HL-60 (cell line): Measurements from ENCODE around the gene SVIL.
"Not testable (repeated sequence)": the region's sequence is repeated elsewhere in the genome, so short reads cannot be mapped to it uniquely, and the experiment has no call there.

Experiments used
- DNase-seq, 2 experiments: peaks; one replicate each; pipeline ENCODE4 v3.0.0-alpha.2; 2010 to 2020; ENCODE audit warnings: low read depth in 1 of 2, low spot score in 1 of 2
- H3K27ac ChIP-seq: fragments of 250-450 bp; sonication (Bioruptor Pico); replicated peaks from 2 replicates; pipeline ENCODE4 v1.5.1; 2020; ENCODE audit warnings: mild to moderate bottlenecking, moderate library complexity
- H3K27me3 ChIP-seq: fragments of 250-450 bp; sonication (Bioruptor Pico); 2 replicates; pipeline ENCODE4 v1.5.1; 2021; ENCODE audit warnings: mild to moderate bottlenecking, moderate library complexity; ENCODE audit not compliant: insufficient read depth, poor library complexity, severe bottlenecking
- H3K4me3 ChIP-seq: replicated peaks from 2 replicates; pipeline ENCODE4 v1.5.1; 2011; ENCODE audit warnings: mild to moderate bottlenecking, control low read depth, low read length; ENCODE audit not compliant: insufficient read depth
- GABPA ChIP-seq: IDR thresholded peaks from 2 replicates; pipeline ENCODE4 v1.6.1; 2012; ENCODE audit warnings: low read depth
- POLR2AphosphoS5 ChIP-seq: IDR thresholded peaks from 2 replicates; pipeline ENCODE4 v1.6.1; 2012; ENCODE audit warnings: low read depth
- SPI1 ChIP-seq: IDR thresholded peaks from 2 replicates; pipeline ENCODE4 v1.6.1; 2012; ENCODE audit warnings: low read depth, mild to moderate bottlenecking, borderline replicate concordance
- TF ChIP-seq, protein P1 (sequence below): IDR thresholded peaks from one replicate; pipeline ENCODE4 v1.5.1; 2011; ENCODE audit warnings: low read length, control low read depth, inconsistent platforms; ENCODE audit not compliant: insufficient read depth
- TF ChIP-seq, protein P2 (sequence below): IDR thresholded peaks from 2 replicates; pipeline ENCODE4 v1.6.1; 2012; ENCODE audit warnings: low read depth; ENCODE audit not compliant: insufficient replicate concordance

Gene SVIL

DNA sequence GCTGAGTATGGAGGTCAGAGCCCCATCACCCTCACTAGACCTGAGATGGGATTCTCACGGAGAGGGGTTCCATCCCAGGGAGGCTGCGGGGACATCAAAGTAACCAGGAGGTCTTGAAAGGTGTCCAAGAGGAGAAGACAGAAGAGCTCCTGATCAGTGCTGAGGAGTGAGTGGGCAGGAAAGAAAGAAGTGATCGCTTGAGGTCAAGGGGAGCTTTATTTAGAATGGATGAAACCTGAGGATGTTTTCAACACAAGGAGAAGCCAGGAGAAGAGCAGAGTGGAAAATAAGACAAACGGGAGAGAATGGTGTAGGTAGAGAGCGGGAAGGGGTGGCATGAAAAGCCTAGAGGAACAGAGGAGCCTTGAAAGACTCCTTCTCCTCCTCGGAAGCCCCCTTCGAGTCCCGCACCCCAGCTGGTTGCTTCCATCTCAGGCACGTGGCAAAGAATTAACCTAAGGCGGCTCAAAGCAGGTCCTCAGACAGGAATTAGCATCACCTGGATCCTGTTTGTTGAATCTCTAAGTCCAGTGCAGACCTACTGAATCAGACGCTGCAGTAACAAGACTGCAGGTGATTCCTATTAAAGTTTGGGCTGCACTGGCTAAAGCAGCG lies 5.8 kb downstream of the SVIL start:
- H3K4me3 ChIP-seq = no peak overlapping the region
- H3K27ac ChIP-seq = no peak overlapping the region
- TF ChIP-seq GABPA = no peak
- TF ChIP-seq, protein P1, sequence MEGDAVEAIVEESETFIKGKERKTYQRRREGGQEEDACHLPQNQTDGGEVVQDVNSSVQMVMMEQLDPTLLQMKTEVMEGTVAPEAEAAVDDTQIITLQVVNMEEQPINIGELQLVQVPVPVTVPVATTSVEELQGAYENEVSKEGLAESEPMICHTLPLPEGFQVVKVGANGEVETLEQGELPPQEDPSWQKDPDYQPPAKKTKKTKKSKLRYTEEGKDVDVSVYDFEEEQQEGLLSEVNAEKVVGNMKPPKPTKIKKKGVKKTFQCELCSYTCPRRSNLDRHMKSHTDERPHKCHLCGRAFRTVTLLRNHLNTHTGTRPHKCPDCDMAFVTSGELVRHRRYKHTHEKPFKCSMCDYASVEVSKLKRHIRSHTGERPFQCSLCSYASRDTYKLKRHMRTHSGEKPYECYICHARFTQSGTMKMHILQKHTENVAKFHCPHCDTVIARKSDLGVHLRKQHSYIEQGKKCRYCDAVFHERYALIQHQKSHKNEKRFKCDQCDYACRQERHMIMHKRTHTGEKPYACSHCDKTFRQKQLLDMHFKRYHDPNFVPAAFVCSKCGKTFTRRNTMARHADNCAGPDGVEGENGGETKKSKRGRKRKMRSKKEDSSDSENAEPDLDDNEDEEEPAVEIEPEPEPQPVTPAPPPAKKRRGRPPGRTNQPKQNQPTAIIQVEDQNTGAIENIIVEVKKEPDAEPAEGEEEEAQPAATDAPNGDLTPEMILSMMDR = no peak
- DNase-seq = no peak
- H3K27me3 ChIP-seq = no peaks in the 10 kb centered on the region

DNA sequence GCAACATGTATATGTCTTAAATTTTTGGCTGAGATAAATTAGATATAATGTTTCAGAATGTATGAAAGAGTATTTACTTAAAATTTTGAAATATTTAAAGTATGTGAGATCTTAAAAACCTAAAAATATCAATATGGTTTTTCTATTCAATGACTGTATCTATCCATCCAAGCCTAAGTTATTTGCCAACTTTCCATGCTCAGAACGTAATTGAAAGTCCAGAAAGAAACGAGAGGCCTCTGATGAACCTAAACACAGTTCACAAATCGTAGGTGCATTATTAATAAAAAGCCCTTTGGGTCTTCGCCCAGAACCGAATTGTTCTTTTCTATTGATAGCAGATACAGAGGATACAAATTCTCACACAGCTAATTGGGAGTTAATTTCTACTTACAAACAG lies 6.5 kb downstream of the SVIL start:
- Histone ChIP-seq H3K4me3 (no peak overlapping the region), H3K27me3 (no peaks in the 10 kb centered on the region), H3K27ac (no peak overlapping the region)
- no peak for DNase-seq
- TF ChIP-seq SPI1 (no peak), POLR2AphosphoS5 (no peak), GABPA (no peak)
- TF ChIP-seq, protein P2, sequence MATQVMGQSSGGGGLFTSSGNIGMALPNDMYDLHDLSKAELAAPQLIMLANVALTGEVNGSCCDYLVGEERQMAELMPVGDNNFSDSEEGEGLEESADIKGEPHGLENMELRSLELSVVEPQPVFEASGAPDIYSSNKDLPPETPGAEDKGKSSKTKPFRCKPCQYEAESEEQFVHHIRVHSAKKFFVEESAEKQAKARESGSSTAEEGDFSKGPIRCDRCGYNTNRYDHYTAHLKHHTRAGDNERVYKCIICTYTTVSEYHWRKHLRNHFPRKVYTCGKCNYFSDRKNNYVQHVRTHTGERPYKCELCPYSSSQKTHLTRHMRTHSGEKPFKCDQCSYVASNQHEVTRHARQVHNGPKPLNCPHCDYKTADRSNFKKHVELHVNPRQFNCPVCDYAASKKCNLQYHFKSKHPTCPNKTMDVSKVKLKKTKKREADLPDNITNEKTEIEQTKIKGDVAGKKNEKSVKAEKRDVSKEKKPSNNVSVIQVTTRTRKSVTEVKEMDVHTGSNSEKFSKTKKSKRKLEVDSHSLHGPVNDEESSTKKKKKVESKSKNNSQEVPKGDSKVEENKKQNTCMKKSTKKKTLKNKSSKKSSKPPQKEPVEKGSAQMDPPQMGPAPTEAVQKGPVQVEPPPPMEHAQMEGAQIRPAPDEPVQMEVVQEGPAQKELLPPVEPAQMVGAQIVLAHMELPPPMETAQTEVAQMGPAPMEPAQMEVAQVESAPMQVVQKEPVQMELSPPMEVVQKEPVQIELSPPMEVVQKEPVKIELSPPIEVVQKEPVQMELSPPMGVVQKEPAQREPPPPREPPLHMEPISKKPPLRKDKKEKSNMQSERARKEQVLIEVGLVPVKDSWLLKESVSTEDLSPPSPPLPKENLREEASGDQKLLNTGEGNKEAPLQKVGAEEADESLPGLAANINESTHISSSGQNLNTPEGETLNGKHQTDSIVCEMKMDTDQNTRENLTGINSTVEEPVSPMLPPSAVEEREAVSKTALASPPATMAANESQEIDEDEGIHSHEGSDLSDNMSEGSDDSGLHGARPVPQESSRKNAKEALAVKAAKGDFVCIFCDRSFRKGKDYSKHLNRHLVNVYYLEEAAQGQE = no peak
- TF ChIP-seq, protein P1 = no peak

DNA sequence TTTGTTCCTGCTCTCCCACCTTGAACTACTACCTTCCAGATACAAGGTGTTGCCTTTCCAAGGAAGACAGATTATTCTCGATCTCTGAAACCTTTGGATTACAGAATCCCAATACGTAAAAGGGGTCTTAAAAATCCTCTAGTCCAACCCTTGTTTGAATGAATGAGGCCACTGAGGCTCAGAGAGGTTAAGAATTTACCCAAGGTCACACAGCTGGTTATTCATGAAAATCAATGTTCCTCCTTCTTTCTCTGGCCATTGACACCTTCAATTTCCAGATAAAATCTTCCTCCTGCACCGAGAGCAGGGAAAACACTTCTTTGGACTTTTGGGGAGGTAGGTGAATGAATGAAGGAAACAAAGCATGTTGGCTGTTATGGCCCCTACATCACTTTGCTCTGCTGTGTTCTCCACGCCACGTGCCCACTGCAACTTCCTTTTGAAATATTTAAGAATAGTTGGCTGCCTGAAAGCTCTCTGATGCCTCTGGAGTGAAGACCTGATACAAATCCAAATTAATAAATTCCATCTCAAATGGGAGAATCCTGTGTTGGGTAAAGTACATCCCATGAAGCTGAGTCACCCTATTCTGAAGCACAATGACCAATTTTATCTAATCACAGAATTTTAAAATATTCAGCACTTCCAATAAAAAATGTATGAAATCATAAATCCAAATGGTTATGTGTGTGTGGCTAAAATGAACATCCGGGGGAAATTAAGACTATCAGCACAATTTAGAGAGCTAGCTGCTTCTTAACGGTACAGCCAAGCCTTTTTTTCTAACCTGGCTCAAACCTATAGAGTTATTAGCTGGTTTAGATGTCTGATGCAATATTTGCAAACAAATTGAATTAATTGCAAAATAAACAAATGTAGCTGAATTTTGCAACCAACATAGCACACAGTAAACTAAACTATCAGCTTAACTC lies 7.3 kb downstream of the SVIL start:
- Histone ChIP-seq H3K27ac (no peak overlapping the region), H3K4me3 (no peak overlapping the region), H3K27me3 (no peaks in the 10 kb centered on the region)
- no peak for DNase-seq
- TF ChIP-seq, protein P1 = no peak

DNA sequence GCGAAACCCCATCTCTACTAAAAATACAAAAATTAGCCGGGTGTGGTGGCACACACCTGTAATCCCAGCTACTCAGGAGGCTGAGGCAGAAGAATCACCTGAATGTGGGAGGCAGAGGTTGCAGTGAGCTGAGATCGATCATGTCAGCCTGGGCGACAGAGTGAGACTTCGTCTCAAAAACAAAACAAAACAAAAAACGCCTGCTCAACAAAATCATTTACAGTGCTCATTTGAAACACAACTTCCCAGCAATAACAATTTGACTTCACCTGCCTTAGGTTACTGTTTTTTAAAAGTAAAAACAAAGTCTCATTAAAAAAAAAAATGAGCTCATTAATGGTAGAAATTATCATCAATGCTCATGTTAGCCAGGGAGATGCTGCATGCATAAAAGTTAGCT lies 10.4 kb downstream of the SVIL start:
- not testable (repeated sequence) for H3K27ac ChIP-seq, DNase-seq, H3K27me3 ChIP-seq, H3K4me3 ChIP-seq

DNA sequence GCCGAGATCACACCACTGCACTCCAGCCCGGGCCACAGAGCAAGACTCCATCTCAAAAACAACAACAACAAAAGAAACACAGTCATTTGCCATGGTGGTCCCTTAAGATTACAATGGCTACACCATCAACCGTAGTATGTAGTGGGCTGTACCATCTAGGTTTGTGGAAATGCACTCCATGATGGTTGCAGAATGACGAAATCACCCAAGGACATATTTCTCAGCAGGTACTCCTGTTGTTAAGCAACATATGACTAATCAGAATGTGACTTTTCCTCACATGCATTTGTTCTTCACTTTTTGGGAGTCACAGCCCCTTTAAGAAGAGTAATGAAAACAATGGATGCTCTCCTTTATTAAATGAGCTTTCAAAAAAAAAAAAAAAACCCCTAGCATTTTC lies 11.0 kb downstream of the SVIL start:
- Histone ChIP-seq H3K4me3 (no peak overlapping the region), H3K27me3 (no peaks in the 10 kb centered on the region), H3K27ac (no peak overlapping the region)
- peak; percentile 20 to 28 for DNase-seq
- TF ChIP-seq, protein P2 = no peak
- TF ChIP-seq SPI1 = no peak
- TF ChIP-seq POLR2AphosphoS5 = no peak
- TF ChIP-seq, protein P1 = no peak
- no peak for TF ChIP-seq GABPA
